HepG2 (cell line): ENCODE data around the gene GPR148. TPM values are rescaled to one million over a fixed set of nuclear protein-coding genes. Genes with fewer than 3 reads are reported as not detected.

ENCODE experiments used
- ATAC-seq: fragments of 200-7000 bp; cut with Tn5 transposase; 3 replicates; pipeline ENCODE4 v1.9.1; 2020; ENCODE audit warnings: mild to moderate bottlenecking, moderate library complexity
- BruUV-seq: library from RNA; stranded (reverse); fragments of 400-500 nt; replicated peaks from 2 replicates; lab custom pipeline; 2021; lab: Mats Ljungman, UMichigan
- CTCF ChIA-PET: fragments of 300-600 bp; formaldehyde crosslinking; extraction: SDS; loops from one replicate; lab custom pipeline; 2021; ENCODE audit warnings: low total read pairs, inconsistent platforms, low intra/inter-chr PET ratio; lab: Yijun Ruan, JAX
- POLR2A ChIA-PET: fragments of 350-600 bp; sonication (Branson Sonifier 250); formaldehyde crosslinking; loops from one replicate; lab custom pipeline; 2020; ENCODE audit warnings: antibody characterized with exemption, inconsistent platforms; lab: Yijun Ruan, JAX
- DNase-seq: peaks from one replicate; pipeline ENCODE4 v3.0.0-alpha.2; 2015; ENCODE audit warnings: low spot score
- FAIRE-seq: peaks from 3 replicates; lab custom pipeline; 2011; peaks lifted over from hg19 to GRCh38; lab: Jason Lieb, UNC
- H2AFZ ChIP-seq: one replicate; pipeline ENCODE4 v1.6.1; 2011; ENCODE audit warnings: low read length, inconsistent platforms
- H3K27ac ChIP-seq: fragments of 300-600 bp; 3 replicates; pipeline ENCODE4 v1.8.0; 2011; ENCODE audit warnings: mixed run types, mild to moderate bottlenecking, mixed read lengths, low read length, inconsistent platforms; ENCODE audit not compliant: insufficient read depth; ENCODE audit errors: extremely low read length
- H3K27me3 ChIP-seq, 2 experiments: fragments of 200-600 bp in 1 of 2; 2 replicates in 1 of 2; 3 replicates in 1 of 2; pipeline versions ENCODE4 v1.6.0 to v1.8.0; 2011; ENCODE audit warnings: low read length in 2 of 2, mild to moderate bottlenecking in 2 of 2, moderate library complexity in 2 of 2, inconsistent platforms in 1 of 2; ENCODE audit not compliant: insufficient read depth in 2 of 2, control insufficient read depth in 1 of 2
- H3K36me3 ChIP-seq, 2 experiments: fragments of 200-600 bp in 1 of 2; replicated peaks in 1 of 2; 2 replicates in 1 of 2; 3 replicates in 1 of 2; pipeline versions ENCODE4 v1.5.1 to v1.8.0; 2011; ENCODE audit warnings: low read length in 2 of 2, inconsistent platforms in 1 of 2; ENCODE audit not compliant: insufficient read depth in 2 of 2, control insufficient read depth in 1 of 2
- H3K4me1 ChIP-seq: 2 replicates; pipeline ENCODE4 v1.5.1; 2012; ENCODE audit warnings: low read length, inconsistent platforms; ENCODE audit not compliant: insufficient read depth
- H3K4me2 ChIP-seq: 2 replicates; pipeline ENCODE4 v1.6.0; 2011; ENCODE audit warnings: low read depth, low read length, inconsistent platforms
- H3K4me3 ChIP-seq, 3 experiments: fragments of 200-600 bp in 1 of 3; sonication (generic), shearing (Covaris generic) in 1 of 3; replicated peaks in 1 of 3; 2 replicates each; pipeline ENCODE4 v1.5.1; 2011 to 2016; ENCODE audit warnings: low read length in 3 of 3, inconsistent platforms in 2 of 3, low read depth in 2 of 3, mild to moderate bottlenecking in 2 of 3, control low read depth in 1 of 3, mixed read lengths in 1 of 3; ENCODE audit not compliant: insufficient read depth in 1 of 3
- H3K79me2 ChIP-seq: one replicate; pipeline ENCODE4 v1.6.1; 2011; ENCODE audit warnings: low read length, inconsistent platforms; ENCODE audit not compliant: insufficient read depth
- H3K9ac ChIP-seq: 2 replicates; pipeline ENCODE4 v1.6.0; 2011; ENCODE audit warnings: mild to moderate bottlenecking, low read depth, low read length, inconsistent platforms; ENCODE audit not compliant: insufficient read depth
- H3K9me3 ChIP-seq: 2 replicates; pipeline ENCODE4 v1.5.1; 2012; ENCODE audit warnings: mild to moderate bottlenecking, low read length
- H4K20me1 ChIP-seq: 2 replicates; pipeline ENCODE4 v1.6.0; 2011; ENCODE audit warnings: inconsistent platforms, mild to moderate bottlenecking, low read length, moderate library complexity; ENCODE audit not compliant: insufficient read depth
- HNF4A ChIP-seq: sonication (generic); formaldehyde crosslinking; IDR thresholded peaks from 2 replicates; pipeline ENCODE4 v1.4.0; 2020; ENCODE audit warnings: missing genetic modification reagents
- ZBED4 ChIP-seq: sonication (generic); formaldehyde crosslinking; IDR thresholded peaks from 2 replicates; pipeline ENCODE4 v1.4.0; 2020; ENCODE audit warnings: missing genetic modification reagents, borderline replicate concordance
- WGBS: methylation state at CpG from one replicate; pipeline ENCODE4 v1.1.6; 2017; ENCODE audit warnings: low lambda C conversion rate; 5-methylcytosine and 5-hydroxymethylcytosine counted together
- in situ Hi-C: cut with HindIII; loops from 2 replicates; pipeline ENCODE4 v1.10.0; 2017; ENCODE audit warnings: low pct_unique_long_range_greater_than_20kb; ENCODE audit not compliant: extremely low pct_ligation_motif_present
- intact Hi-C: fragments of 100-400 bp; cut with micrococcal nuclease; formaldehyde crosslinking; loops from one replicate; pipeline ENCODE4 v1.10.0; 2022; ENCODE audit not compliant: unreplicated experiment
- polyA plus RNA-seq, 8 experiments: library from polyadenylated mRNA; depleted of rRNA in 3 of 8; stranded (reverse) in 7 of 8; unstranded in 1 of 8; fragments of >200 nt; fragmentation: Illumina TruSeq in 4 of 8; extraction: Trizol in 4 of 8; gene quantifications; 2 replicates each; pipeline versions ENCODE4 v1.2.1 to v1.2.3, GENCODE V29; 2011 to 2016; ENCODE audit warnings: low read depth in 4 of 8, missing spikeins in 1 of 8, mixed read lengths in 1 of 8; ENCODE audit not compliant: insufficient read depth in 1 of 8
- total RNA-seq, 5 experiments: library from RNA; depleted of rRNA; stranded (reverse); fragments of >200 nt; fragmentation: Illumina TruSeq; extraction: Trizol; gene quantifications; 2 replicates each; pipeline ENCODE4 v1.2.3, GENCODE V29; 2016; ENCODE audit warnings: low read depth in 1 of 5

The GPR148 gene
- total and polyA plus RNA-seq, 2 of the 13 experiments (the other 11 are each of a cell fraction or from before 2014, with no cell fraction given) = not detected

DNA sequence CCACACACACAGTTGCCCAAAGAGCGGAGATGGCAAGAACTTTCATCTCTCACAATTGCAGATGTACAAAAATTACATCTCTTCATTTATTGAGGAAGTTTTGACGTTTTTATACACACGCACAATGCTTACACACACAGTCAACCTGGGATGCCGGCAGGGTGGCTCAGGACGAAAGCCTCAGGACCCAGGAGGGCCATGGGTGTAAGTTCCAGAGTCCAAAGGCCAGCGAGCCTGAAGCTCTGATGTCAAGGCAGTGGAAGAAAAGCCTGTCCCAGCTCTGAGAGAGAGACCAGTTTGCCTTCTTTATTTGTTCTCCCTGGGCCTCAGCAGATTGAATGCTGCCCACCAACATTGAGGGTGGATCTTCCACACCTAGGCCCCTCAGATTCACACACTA lies 36.6 kb downstream of the GPR148 start:
- no TSS peak for BruUV-seq
- no peak overlapping the region for H3K4me2 ChIP-seq
- FAIRE-seq = no peak

More for the DNA sequence above, 36.6 kb downstream of the GPR148 start:
- in situ Hi-C loops = no loop called here
- WGBS = 16% methylated on average over 6 of the region's 6 CpGs
- Histone ChIP-seq H3K27me3 (peaks cover 4 to 33% of the 10 kb centered on the region in 2 experiments; a peak in 3 of 5 replicates), H4K20me1 (no peaks in the 10 kb centered on the region), H3K4me3 (no peak overlapping the region), H3K4me1 (no peaks in the 10 kb centered on the region), H2AFZ (no peak overlapping the region), H3K79me2 (no peaks in the 10 kb centered on the region), H3K9me3 (no peaks in the 10 kb centered on the region), H3K27ac (no peak overlapping the region), H3K9ac (no peak overlapping the region), H3K36me3 (no peaks in the 10 kb centered on the region)
- no peak for DNase-seq
- intact Hi-C loops = no loop called here
- no peak for ATAC-seq
- POLR2A ChIA-PET = no interaction called here
- TF ChIP-seq ZBED4 (CRISPR knock-in tag) (no peak), HNF4A (CRISPR knock-in tag) (0 out of 2 replicates have a peak, but pooled peaks have one; percentile 23)
- CTCF ChIA-PET = no interaction called here
